Islet of Langerhans (tissue), 1 donor: ENCODE data around the gene OLR1.
"Not testable (repeated sequence)": the region's sequence is repeated elsewhere in the genome, so short reads cannot be mapped to it uniquely, and the experiment has no call there.

Experiments used
- FAIRE-seq: peaks from one replicate; lab custom pipeline; 2011; peaks lifted over from hg19 to GRCh38; lab: Jason Lieb, UNC

Gene OLR1

GRCh38 chr12:10171973-10172728, at the start of gene OLR1:
Gene OLR1 (minus strand): TSS chr12:10172132. CDS start chr12:10172077, 55 bp downstream.
- FAIRE-seq = no peak

GRCh38 chr12:10220398-10221077, 48.6 kb upstream of the OLR1 start:
- no peak for FAIRE-seq

- FAIRE-seq = no peak
Observed at GRCh38 chr12:10218021-10218420, 46.1 kb upstream of the OLR1 start.

GRCh38 chr12:10215946-10216345, 44.0 kb upstream of the OLR1 start:
- FAIRE-seq = not testable (repeated sequence)

GRCh38 chr12:10215436-10215835, 43.5 kb upstream of the OLR1 start:
- FAIRE-seq = no peak

GRCh38 chr12:10214895-10215267, 42.9 kb upstream of the OLR1 start:
- peak; percentile 71 for FAIRE-seq

GRCh38 chr12:10214136-10214894, 42.4 kb upstream of the OLR1 start:
- no peak for FAIRE-seq

GRCh38 chr12:10213168-10214135, 41.5 kb upstream of the OLR1 start:
- FAIRE-seq = no peak

- FAIRE-seq = no peak
Observed at GRCh38 chr12:10212739-10213131, 40.8 kb upstream of the OLR1 start, which contains the start of gene GABARAPL1. Gene GABARAPL1 (plus strand): TSS chr12:10212877. CDS start chr12:10213130, 253 bp downstream.

GRCh38 chr12:10211940-10212738, 40.2 kb upstream of the OLR1 start:
- FAIRE-seq = peak; percentile 83

GRCh38 chr12:10211101-10211939, 39.4 kb upstream of the OLR1 start:
- no peak for FAIRE-seq

- no peak for FAIRE-seq
Observed at GRCh38 chr12:10210225-10210624, 38.3 kb upstream of the OLR1 start.

GRCh38 chr12:10207136-10207535, 35.2 kb upstream of the OLR1 start:
- FAIRE-seq = no peak

- FAIRE-seq = no peak
Observed at GRCh38 chr12:10205220-10205807, 33.4 kb upstream of the OLR1 start.

GRCh38 chr12:10204495-10204894, 32.6 kb upstream of the OLR1 start:
- FAIRE-seq = not testable (repeated sequence)

GRCh38 chr12:10197879-10198278, 25.9 kb upstream of the OLR1 start:
- no peak for FAIRE-seq

- FAIRE-seq = no peak
Observed at GRCh38 chr12:10196210-10196609, 24.3 kb upstream of the OLR1 start.

GRCh38 chr12:10194160-10194670, 22.3 kb upstream of the OLR1 start:
- FAIRE-seq = no peak

- no peak for FAIRE-seq
Observed at GRCh38 chr12:10191865-10192264, 19.9 kb upstream of the OLR1 start.
